ENCODE data around the gene DSC3.

The DSC3 gene

DNA sequence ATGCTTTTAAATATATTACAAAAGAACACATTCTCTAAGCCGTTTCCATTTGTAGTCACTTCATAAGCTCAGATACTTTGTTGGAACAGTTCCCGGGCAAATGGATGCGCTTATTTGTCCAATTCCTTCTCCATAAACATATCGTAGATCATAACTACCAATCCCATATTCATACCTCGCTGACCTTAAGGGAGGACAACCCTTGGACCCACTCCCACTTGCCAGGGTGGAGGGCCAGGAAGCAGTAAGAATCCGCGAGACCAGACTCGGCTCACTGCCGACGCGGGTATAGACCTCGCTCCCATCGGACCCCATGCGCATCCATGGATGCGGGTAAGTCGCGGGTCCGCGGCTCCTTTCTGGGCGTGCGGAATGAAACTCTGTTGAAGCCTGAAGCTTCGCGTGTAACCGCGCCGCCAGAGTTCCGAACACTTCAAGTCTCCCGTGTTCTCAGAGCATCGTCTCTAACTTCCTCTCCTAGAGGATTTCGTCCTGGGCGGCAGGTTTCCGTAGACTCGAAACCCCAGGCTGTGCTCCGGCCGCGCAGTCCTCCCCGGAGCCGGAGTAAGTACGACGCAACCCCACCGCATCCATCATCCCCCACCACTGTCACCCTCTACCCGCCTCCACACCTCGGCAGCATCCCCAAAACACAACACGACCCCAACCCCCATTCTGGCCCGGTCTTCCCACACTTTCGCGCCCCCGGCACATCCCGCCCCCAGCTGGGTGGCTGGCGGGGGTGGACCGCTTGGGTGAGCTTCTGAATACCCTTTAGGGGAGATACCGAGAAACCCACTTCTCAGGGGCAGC, 1.1 kb downstream of the DSC3 start (continued):
- TF ChIP-seq, protein P1, sequence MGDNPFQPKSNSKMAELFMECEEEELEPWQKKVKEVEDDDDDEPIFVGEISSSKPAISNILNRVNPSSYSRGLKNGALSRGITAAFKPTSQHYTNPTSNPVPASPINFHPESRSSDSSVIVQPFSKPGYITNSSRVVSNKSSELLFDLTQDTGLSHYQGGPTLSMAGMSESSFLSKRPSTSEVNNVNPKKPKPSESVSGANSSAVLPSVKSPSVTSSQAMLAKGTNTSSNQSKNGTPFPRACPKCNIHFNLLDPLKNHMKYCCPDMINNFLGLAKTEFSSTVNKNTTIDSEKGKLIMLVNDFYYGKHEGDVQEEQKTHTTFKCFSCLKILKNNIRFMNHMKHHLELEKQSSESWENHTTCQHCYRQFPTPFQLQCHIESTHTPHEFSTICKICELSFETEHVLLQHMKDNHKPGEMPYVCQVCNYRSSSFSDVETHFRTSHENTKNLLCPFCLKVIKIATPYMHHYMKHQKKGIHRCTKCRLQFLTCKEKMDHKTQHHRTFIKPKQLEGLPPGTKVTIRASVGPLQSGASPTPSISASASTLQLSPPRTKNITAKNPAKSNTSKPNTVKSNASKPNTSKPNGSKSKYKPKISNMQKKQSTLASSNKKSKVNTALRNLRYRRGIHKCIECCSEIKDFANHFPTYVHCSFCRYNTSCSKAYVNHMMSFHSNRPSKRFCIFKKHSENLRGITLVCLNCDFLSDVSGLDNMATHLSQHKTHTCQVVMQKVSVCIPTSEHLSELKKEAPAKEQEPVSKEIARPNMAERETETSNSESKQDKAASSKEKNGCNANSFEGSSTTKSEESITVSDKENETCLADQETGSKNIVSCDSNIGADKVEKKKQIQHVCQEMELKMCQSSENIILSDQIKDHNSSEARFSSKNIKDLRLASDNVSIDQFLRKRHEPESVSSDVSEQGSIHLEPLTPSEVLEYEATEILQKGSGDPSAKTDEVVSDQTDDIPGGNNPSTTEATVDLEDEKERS (tag by site-specific recombination; IDR thresholded peaks at IDR 0.05) = no peak
- TF ChIP-seq ZNF677 (tag by site-specific recombination; IDR thresholded peaks at IDR 0.05) (no peak), ZNF140 (tag by site-specific recombination; IDR thresholded peaks at IDR 0.05) (no peak), ZNF266 (tag by site-specific recombination; IDR thresholded peaks at IDR 0.05; ENCODE audit: low read depth) (no peak), ZNF16 (tag by site-specific recombination; IDR thresholded peaks at IDR 0.05; ENCODE audit: low read depth) (no peak), ZNF426 (tag by site-specific recombination; IDR thresholded peaks at IDR 0.05) (no peak), ZNF157 (tag by site-specific recombination; IDR thresholded peaks at IDR 0.05) (no peak), ZNF48 (tag by site-specific recombination; IDR thresholded peaks at IDR 0.05) (no peak), TRIM28 (IDR thresholded peaks at IDR 0.05; ENCODE audit: borderline replicate concordance, low read length) (peak; percentile 84; the same call in 1 of the 2 replicates), MZF1 (tag by site-specific recombination; IDR thresholded peaks at IDR 0.05; ENCODE audit: borderline replicate concordance) (no peak; the same call in 1 of the 2 replicates), ZNF223 (tag by site-specific recombination; IDR thresholded peaks at IDR 0.05) (no peak), ZNF549 (tag by site-specific recombination; IDR thresholded peaks at IDR 0.05) (no peak), ZNF391 (tag by site-specific recombination; IDR thresholded peaks at IDR 0.05; ENCODE audit: borderline replicate concordance, low read depth) (no peak), ZNF571 (tag by site-specific recombination; IDR thresholded peaks at IDR 0.05) (no peak), ZBTB1 (tag by site-specific recombination; IDR thresholded peaks at IDR 0.05) (no peak), ZNF433 (tag by site-specific recombination; IDR thresholded peaks at IDR 0.05; ENCODE audit: low read depth) (no peak), RBAK (tag by site-specific recombination; IDR thresholded peaks at IDR 0.05) (no peak), ZNF2 (tag by site-specific recombination; IDR thresholded peaks at IDR 0.05) (no peak), ZNF202 (tag by site-specific recombination; IDR thresholded peaks at IDR 0.05; ENCODE audit: borderline replicate concordance) (no peak), SETDB1 (IDR thresholded peaks at IDR 0.05; ENCODE audit: insufficient read length, low read length) (no peak), ZNF548 (tag by site-specific recombination; IDR thresholded peaks at IDR 0.05) (no peak), ZNF664 (tag by site-specific recombination; IDR thresholded peaks at IDR 0.05) (no peak), ZNF660 (tag by site-specific recombination; IDR thresholded peaks at IDR 0.05) (no peak), ZNF23 (tag by site-specific recombination; IDR thresholded peaks at IDR 0.05; ENCODE audit: borderline replicate concordance) (no peak), HOXA7 (CRISPR knock-in tag; IDR thresholded peaks at IDR 0.05; ENCODE audit: borderline replicate concordance) (no peak), TCF7L2 (IDR thresholded peaks at IDR 0.05; ENCODE audit: borderline replicate concordance, low read depth, low read length) (no peak)
- TF ChIP-seq, protein P2, sequence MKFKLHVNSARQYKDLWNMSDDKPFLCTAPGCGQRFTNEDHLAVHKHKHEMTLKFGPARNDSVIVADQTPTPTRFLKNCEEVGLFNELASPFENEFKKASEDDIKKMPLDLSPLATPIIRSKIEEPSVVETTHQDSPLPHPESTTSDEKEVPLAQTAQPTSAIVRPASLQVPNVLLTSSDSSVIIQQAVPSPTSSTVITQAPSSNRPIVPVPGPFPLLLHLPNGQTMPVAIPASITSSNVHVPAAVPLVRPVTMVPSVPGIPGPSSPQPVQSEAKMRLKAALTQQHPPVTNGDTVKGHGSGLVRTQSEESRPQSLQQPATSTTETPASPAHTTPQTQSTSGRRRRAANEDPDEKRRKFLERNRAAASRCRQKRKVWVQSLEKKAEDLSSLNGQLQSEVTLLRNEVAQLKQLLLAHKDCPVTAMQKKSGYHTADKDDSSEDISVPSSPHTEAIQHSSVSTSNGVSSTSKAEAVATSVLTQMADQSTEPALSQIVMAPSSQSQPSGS (tag by site-specific recombination; IDR thresholded peaks at IDR 0.05; ENCODE audit: low read depth) = no peak
- TF ChIP-seq, protein P3, sequence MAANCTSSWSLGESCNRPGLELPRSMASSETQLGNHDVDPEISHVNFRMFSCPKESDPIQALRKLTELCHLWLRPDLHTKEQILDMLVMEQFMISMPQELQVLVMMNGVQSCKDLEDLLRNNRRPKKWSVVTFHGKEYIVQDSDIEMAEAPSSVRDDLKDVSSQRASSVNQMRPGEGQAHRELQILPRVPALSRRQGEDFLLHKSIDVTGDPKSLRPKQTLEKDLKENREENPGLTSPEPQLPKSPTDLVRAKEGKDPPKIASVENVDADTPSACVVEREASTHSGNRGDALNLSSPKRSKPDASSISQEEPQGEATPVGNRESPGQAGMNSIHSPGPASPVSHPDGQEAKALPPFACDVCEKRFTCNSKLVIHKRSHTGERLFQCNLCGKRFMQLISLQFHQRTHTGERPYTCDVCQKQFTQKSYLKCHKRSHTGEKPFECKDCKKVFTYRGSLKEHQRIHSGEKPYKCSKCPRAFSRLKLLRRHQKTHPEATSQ (tag by site-specific recombination; IDR thresholded peaks at IDR 0.05) = no peak
- TF ChIP-seq, protein P4, sequence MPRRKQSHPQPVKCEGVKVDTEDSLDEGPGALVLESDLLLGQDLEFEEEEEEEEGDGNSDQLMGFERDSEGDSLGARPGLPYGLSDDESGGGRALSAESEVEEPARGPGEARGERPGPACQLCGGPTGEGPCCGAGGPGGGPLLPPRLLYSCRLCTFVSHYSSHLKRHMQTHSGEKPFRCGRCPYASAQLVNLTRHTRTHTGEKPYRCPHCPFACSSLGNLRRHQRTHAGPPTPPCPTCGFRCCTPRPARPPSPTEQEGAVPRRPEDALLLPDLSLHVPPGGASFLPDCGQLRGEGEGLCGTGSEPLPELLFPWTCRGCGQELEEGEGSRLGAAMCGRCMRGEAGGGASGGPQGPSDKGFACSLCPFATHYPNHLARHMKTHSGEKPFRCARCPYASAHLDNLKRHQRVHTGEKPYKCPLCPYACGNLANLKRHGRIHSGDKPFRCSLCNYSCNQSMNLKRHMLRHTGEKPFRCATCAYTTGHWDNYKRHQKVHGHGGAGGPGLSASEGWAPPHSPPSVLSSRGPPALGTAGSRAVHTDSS (tag by site-specific recombination; IDR thresholded peaks at IDR 0.05) = no peak
- TF ChIP-seq, protein P5, sequence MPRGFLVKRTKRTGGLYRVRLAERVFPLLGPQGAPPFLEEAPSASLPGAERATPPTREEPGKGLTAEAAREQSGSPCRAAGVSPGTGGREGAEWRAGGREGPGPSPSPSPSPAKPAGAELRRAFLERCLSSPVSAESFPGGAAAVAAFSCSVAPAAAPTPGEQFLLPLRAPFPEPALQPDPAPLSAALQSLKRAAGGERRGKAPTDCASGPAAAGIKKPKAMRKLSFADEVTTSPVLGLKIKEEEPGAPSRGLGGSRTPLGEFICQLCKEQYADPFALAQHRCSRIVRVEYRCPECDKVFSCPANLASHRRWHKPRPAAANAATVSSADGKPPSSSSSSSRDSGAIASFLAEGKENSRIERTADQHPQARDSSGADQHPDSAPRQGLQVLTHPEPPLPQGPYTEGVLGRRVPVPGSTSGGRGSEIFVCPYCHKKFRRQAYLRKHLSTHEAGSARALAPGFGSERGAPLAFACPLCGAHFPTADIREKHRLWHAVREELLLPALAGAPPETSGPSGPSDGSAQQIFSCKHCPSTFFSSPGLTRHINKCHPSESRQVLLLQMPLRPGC (tag by site-specific recombination; IDR thresholded peaks at IDR 0.05) = no peak
